Measurements from ENCODE around the gene SIT1.
"Not testable (repeated sequence)": the region's sequence is repeated elsewhere in the genome, so short reads cannot be mapped to it uniquely, and the experiment has no call there.

The SIT1 gene

GRCh38 chr9:35637427-35637955, 13.2 kb downstream of the SIT1 start:
- DNase-seq (ENCODE audit: low read depth in 1 of 2, low spot score in 1 of 2), result not testable (repeated sequence)

DNA sequence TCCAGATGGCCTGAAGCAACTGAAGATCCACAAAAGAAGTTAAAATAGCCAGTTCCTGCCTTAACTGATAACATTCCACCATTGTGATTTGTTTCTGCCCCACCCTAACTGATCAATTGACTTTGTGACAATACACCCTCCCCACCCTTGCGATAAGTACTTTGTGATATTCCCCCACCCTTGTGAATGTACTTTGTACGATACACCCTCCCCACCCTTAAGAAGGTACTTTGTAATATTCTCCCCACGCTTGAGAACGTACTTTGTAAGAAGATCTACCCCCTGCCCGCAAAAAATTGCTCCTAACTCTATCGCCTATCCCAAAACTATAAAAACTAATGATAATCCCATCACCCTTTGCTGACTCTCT, 13.9 kb downstream of the SIT1 start:
- not testable (repeated sequence) for DNase-seq (ENCODE audit: low read depth in 1 of 2, low spot score in 1 of 2)

GRCh38 chr9:35636135-35636876, 14.4 kb downstream of the SIT1 start:
- no peak for DNase-seq (ENCODE audit: low read depth in 1 of 2, low spot score in 1 of 2)

DNA sequence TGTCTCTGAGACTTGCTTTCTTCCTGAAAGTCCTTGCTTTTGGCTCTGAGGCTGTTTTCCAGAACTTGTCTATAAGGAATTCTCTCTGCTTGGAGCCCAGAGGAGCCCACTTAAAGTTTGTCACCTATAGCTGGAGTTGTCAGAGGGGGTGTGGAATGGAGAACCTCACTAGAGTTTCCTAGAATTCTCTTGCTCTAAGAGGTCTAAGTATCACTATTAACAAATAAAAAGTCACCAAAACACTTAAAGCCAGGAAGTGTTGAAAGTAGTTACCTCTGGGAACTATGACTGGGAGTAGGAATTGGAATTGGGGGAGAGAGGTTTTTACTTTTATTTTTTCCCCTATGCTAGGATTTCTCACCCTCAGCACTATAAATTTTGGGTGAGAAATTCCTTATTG, 15.0 kb downstream of the SIT1 start:
- no peak for DNase-seq (ENCODE audit: low read depth in 1 of 2, low spot score in 1 of 2)

- no peak for DNase-seq (ENCODE audit: low read depth in 1 of 2, low spot score in 1 of 2)
Measured at GRCh38 chr9:35629597-35629996, 21.1 kb downstream of the SIT1 start.

DNA sequence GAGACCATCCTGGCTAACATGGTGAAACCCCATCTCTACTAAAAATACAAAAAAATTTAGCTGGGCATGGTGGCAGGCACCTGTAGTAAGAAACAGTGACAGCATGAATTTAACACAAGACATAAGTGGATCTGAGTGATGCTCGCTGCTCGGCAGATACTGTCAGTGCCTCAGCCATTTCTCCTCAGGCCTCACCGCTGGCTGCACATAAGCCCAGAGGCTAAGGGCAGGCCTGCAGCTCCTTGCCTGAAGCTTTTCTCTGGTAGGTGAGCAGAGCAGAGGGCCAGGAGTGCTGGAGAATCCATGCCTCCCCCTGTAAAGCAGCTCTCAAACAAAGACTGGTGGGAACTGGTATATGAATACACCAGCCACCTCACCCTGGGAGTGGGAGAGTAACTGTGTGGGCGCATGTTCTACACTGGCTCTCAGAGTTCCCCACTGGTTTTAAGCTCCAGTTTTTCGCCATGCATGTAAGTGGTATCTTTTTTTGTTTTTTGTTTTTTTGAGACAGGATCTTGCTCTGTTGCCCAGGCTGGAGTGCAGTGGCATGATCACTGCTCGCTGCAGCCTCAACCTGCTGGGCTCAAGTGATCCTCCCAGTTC, 22.2 kb downstream of the SIT1 start:
- DNase-seq (ENCODE audit: low read depth in 1 of 2, low spot score in 1 of 2), result no peak

DNA sequence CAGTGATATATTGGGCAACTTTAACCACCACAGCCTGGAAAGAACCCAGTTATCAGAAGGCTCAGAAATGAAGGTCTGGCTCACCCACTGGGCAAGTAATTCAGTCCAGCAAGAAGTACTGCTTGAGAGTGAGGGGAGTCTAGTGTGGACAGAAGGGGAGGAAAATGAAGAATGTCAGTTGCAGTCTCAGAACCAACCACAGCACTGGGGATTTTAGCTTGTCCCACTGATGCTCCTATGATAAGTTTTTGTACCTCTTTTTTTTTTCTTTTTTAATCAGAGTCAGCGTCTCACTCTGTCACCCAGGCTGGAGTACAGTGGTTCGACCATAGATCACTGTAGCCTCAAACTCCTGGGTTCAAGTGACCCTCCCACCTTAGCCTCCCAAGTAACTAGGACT, 23.2 kb downstream of the SIT1 start:
- no peak for DNase-seq (ENCODE audit: low read depth in 1 of 2, low spot score in 1 of 2)

- DNase-seq (ENCODE audit: low read depth in 1 of 2, low spot score in 1 of 2), result no peak
Measured at GRCh38 chr9:35619800-35620158, 31.0 kb downstream of the SIT1 start.

GRCh38 chr9:35618854-35619799, 31.6 kb downstream of the SIT1 start:
- DNase-seq (ENCODE audit: low read depth in 1 of 2, low spot score in 1 of 2), result no peak

- no peak for DNase-seq (ENCODE audit: low read depth in 1 of 2, low spot score in 1 of 2)
Measured at GRCh38 chr9:35618325-35618727, 32.4 kb downstream of the SIT1 start, which contains the start of gene CD72. Gene CD72, minus strand, starts transcription at chr9:35618413. Its CDS starts 110 bp downstream, at chr9:35618303.

- DNase-seq (ENCODE audit: low read depth in 1 of 2, low spot score in 1 of 2), result no peak
Measured at GRCh38 chr9:35617548-35617947, 33.2 kb downstream of the SIT1 start.

DNA sequence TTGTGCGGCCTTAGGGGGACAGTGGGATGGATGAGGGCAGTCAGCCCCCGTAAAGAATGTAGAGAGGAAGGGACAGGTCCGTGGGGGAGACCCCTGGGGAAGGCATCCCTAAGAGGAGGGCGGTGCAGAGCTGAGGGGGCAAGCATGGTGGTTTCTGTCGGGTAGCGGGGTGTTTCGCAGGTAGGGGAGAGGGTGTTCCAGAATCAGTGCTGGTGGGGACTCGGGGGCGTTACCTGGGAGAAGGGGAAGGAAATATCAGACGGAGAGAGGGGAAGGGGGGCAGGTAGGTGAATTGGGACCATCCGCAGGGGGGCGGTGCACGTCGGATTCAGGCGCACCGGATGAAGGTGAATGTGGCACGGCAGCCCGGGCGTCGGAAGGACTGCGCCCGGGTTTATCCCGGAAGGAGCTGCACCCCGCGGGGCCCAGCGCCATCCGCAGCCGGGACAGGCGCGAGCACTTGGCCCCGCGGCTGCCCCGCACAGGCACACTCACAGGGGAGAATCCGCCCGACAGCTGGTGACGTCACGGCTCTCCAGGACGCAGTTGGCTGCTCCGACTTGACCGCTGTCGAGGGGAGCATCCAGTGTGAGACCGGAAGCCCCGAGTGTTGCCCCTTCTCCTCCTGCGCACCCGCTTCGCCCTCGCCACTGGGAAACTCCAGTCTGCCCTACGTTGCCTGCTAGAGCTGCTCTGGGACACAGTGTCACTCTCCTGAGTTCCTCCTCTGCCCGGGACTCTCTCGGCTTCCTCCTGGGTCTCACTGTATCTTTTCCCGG, 33.9 kb downstream of the SIT1 start:
- DNase-seq (ENCODE audit: low read depth in 1 of 2, low spot score in 1 of 2), result peak; percentile 35 to 42

- DNase-seq (ENCODE audit: low read depth in 1 of 2, low spot score in 1 of 2), result no peak
Measured at GRCh38 chr9:35615981-35616680, 34.6 kb downstream of the SIT1 start.

GRCh38 chr9:35612843-35613242, 37.9 kb downstream of the SIT1 start:
- no peak for DNase-seq (ENCODE audit: low read depth in 1 of 2, low spot score in 1 of 2)

DNA sequence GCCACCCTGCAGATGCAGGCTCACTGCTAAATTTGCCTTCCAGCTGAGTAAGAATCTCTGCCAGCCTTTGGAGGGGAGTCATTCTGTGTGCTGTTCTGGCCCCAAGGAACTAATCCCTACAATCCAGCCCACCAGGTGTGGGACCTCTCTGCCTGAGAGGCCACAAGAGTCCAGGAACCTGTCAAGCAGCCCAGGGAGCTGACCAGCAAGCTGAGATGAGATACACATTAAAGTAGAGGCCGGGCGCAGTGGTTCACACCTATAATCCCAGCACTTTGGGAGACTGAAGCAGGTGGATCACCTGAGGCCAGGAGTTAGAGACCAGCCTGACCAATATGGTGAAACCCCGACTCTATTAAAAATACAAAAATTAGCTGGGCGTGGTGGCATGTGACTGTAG, 38.7 kb downstream of the SIT1 start:
- DNase-seq (ENCODE audit: low read depth in 1 of 2, low spot score in 1 of 2), result not testable (repeated sequence)

GRCh38 chr9:35611230-35611797, 39.4 kb downstream of the SIT1 start:
- DNase-seq (ENCODE audit: low read depth in 1 of 2, low spot score in 1 of 2), result peak in 1 of 2 donors; percentile 29

DNA sequence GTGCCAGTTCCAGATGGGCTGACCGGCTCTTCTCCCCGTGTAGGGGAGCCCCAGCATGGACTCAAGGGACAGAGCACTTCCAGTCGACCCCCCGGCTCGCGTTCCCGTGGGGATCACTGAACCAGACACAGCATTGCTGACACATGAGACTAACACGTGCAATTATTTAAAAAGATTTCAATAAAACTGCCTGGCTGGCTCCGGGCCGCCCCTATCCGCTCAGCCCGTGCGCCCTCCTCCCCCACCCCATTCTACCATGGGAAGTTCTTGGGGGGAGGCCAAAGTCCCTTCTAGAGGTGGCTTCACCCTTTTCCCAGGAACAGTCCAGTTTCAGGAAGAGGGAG, 40.9 kb downstream of the SIT1 start:
- DNase-seq (ENCODE audit: low read depth in 1 of 2, low spot score in 1 of 2), result no peak

DNA sequence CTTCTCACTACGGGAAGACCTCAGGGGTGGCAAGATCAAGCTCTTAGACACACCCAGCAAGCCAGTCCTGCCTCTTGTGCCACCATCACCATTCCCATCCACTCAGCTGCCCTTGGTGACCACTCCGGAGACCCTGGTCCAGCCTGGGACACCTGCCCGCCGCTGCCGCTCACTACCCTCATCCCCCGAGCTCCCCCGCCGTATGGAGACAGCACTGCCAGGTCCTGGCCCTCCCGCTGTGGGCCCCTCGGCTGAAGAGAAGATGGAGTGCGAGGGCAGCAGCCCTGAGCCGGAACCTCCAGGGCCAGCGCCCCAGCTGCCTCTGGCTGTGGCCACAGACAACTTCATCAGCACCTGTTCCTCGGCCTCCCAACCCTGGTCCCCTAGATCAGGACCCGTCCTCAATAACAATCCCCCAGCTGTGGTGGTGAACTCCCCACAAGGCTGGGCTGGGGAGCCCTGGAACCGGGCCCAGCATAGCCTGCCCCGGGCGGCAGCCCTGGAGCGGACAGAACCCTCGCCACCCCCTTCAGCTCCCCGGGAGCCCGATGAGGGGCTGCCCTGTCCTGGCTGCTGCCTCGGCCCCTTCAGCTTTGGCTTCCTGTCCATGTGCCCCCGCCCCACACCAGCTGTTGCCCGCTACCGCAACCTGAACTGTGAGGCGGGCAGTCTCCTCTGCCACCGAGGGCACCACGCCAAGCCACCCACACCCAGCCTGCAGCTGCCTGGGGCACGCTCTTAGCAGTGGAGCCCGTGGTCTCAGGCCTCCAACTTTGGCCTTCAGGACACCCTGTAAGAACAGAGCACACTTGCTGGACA, 41.5 kb downstream of the SIT1 start:
- no peak for DNase-seq (ENCODE audit: low read depth in 1 of 2, low spot score in 1 of 2)

- DNase-seq (ENCODE audit: low read depth in 1 of 2, low spot score in 1 of 2), result no peak
Measured at GRCh38 chr9:35608221-35608620, 42.5 kb downstream of the SIT1 start.
